Uterus (tissue), 4 donors: ENCODE results near the gene TBC1D2B. TPM values are rescaled to one million over a fixed set of nuclear protein-coding genes. Genes with fewer than 3 reads are reported as not detected.

Experiments
- DNase-seq, 2 donors: peaks; one replicate each; pipeline ENCODE4 v3.0.0-alpha.2; 2019 to 2020
- H3K27ac ChIP-seq, 2 donors: fragments of 200-600 bp; sonication (generic); 1 replicate in 1 of 2; 2 replicates in 1 of 2; pipeline ENCODE4 v1.5.1; 2016 to 2018
- H3K27me3 ChIP-seq, 2 donors: fragments of 200-600 bp; sonication (generic); one replicate each; pipeline ENCODE4 v1.5.1; 2018 to 2019; ENCODE audit warnings: control low read depth in 1 of 2
- H3K36me3 ChIP-seq, 2 donors: fragments of 200-600 bp; sonication (generic); one replicate each; pipeline ENCODE4 v1.5.1; 2019; ENCODE audit warnings: control low read depth in 1 of 2
- H3K4me1 ChIP-seq, 2 donors: fragments of 200-600 bp; sonication (generic); one replicate each; pipeline ENCODE4 v1.5.1; 2018 to 2019; ENCODE audit warnings: control low read depth in 1 of 2
- H3K4me3 ChIP-seq, 2 donors: fragments of 200-600 bp; sonication (generic); 1 replicate in 1 of 2; 2 replicates in 1 of 2; pipeline ENCODE4 v1.5.1; 2018 to 2019; ENCODE audit warnings: mild to moderate bottlenecking in 1 of 2
- H3K9me3 ChIP-seq, 2 donors: fragments of 200-600 bp; sonication (generic); one replicate each; pipeline ENCODE4 v1.5.1; 2019; ENCODE audit warnings: control low read depth in 1 of 2
- POLR2A ChIP-seq, 2 donors: fragments of 450-650 bp; IDR thresholded peaks; one replicate each; pipeline ENCODE4 v1.6.1; 2016; ENCODE audit warnings: antibody characterized with exemption in 2 of 2, mild to moderate bottlenecking in 1 of 2, moderate library complexity in 1 of 2
- intact Hi-C: fragments of 100-400 bp; cut with DNase I; formaldehyde crosslinking; loops from one replicate; pipeline ENCODE4 v1.15.1; 2023; ENCODE audit warnings: low total_unique reads
- total RNA-seq, 4 donors: library from RNA; depleted of rRNA in 3 of 4; stranded (reverse); fragments of >200 nt in 3 of 4; gene quantifications; one replicate each; pipeline versions ENCODE4 v1.1.0 to v1.2.4, GENCODE V29; 2014 to 2023
- TF ChIP-seq, protein P1 (sequence below), 4 experiments: fragments of 200-600 bp in 2 of 4; fragments of 450-650 bp in 2 of 4; sonication (generic) in 2 of 4; IDR thresholded peaks; one replicate each; pipeline ENCODE4 v1.5.1; 2016 to 2019; ENCODE audit warnings: antibody characterized with exemption in 4 of 4, mild to moderate bottlenecking in 2 of 4, moderate library complexity in 1 of 4
- donor health status: DM: yes; HTN: yes; CAD: no.

The TBC1D2B gene
- total RNA-seq, 4 donors from 2014 or later: 27.7 to 89.0 (median 57.9) TPM

DNA sequence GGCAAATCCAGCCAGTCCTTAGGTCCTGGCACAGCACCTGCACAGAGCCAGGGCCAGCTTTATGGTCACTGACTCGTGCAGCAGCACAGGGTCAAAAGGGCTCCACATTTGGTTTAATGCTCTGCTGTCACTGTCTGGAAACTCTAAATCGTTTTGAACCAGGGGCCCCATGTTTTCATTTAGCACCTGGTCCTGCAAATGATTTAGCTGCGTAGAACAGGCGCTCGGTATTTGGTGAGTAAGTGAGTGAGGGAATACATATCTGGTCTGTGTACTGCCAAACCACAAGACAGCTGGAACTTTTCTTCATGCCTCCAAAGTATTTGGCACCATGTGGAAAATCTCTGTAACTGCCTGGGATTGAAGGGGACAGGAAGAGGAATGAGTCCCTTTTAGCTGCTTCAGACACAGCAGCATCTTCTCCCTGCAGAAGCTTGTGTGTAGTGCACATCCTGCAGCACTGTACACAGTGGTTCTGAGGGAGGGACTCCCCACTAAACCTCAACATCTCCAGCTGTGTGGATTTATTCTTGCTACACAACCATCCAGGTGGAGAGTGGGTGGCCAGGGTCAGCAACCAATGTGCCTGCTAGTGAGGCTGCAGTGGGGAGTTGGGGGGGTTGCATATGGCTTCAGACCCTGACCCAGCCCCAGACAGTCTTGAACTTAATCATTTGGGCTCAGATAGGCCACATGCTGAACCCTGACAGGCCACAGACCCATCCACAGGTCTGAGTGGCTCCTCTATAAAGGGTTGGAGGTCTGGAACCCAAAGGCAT, 15.9 kb upstream of the TBC1D2B start:
- Histone ChIP-seq H3K4me3 (no peak overlapping the region), H3K9me3 (no peaks in the 10 kb centered on the region), H3K4me1 (no peaks in the 10 kb centered on the region), H3K36me3 (no peaks in the 10 kb centered on the region), H3K27ac (peak overlapping the region in 1 of 2 donors; percentile 37), H3K27me3 (no peaks in the 10 kb centered on the region)
- intact Hi-C loops: no loop called here
- TF ChIP-seq, protein P1, sequence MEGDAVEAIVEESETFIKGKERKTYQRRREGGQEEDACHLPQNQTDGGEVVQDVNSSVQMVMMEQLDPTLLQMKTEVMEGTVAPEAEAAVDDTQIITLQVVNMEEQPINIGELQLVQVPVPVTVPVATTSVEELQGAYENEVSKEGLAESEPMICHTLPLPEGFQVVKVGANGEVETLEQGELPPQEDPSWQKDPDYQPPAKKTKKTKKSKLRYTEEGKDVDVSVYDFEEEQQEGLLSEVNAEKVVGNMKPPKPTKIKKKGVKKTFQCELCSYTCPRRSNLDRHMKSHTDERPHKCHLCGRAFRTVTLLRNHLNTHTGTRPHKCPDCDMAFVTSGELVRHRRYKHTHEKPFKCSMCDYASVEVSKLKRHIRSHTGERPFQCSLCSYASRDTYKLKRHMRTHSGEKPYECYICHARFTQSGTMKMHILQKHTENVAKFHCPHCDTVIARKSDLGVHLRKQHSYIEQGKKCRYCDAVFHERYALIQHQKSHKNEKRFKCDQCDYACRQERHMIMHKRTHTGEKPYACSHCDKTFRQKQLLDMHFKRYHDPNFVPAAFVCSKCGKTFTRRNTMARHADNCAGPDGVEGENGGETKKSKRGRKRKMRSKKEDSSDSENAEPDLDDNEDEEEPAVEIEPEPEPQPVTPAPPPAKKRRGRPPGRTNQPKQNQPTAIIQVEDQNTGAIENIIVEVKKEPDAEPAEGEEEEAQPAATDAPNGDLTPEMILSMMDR (IDR thresholded peaks at IDR 0.05): no peak
- TF ChIP-seq POLR2A (IDR thresholded peaks at IDR 0.05): no peak
- DNase-seq: peak; percentile 18 to 28

DNA sequence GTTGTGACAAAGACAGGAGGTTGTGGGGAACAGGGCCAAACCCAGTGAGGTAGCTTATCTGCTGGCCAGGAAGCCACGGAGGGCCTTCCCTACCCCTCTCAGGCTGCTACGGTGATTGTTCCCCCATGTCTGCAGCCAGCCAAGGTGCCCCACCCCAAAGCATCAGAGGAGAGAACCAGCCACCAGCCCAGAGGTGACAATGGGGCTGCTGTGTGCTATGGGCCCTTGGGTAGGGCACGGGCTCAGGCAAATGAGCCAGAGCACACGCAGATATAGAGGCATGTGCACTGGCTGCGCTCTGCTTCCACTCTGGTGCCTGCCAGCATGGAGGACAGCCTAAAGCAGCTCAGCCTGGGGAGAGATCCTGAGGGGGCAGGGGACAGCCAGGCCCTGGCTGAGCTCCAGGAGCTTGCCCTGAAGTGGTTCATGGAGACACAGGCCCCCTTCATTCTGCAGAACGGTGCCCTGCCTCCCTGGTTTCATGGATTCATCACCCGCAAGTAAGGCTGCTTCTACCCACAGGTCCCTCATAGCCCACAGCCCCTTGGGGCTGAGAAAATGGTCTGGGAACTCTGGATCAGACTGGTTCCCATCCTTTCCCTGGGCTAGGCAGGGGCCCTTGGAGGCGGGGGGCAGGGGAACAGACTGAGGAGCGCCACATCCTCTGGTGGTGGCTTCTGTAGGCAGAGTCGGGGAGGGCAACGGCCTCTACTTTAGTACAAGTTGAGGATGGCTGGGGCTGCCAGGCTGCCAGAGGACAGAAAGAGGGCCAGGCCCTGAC, 14.9 kb upstream of the TBC1D2B start, which contains the start of gene SH2D7:
SH2D7 (plus strand) TSS at position 301 of the 781 bp plus-strand sequence; CDS start at position 325, 24 bp downstream.
- H3K27ac ChIP-seq: peak within 1 kb of the TSS in 1 of 2 donors; percentile 37
- intact Hi-C loops: no loop called here
- H3K9me3 ChIP-seq: no peaks in the 10 kb centered on the region
- H3K4me3 ChIP-seq: no peak within 1 kb of the TSS
- DNase-seq: peak in 1 of 2 donors; percentile 12
- no peaks in the 10 kb centered on the region for H3K4me1 ChIP-seq
- no peaks in the 10 kb centered on the region for H3K27me3 ChIP-seq
- H3K36me3 ChIP-seq: no peaks in the 10 kb centered on the region
- TF ChIP-seq POLR2A (IDR thresholded peaks at IDR 0.05): no peak
- TF ChIP-seq, protein P1 (IDR thresholded peaks at IDR 0.05): no peak

DNA sequence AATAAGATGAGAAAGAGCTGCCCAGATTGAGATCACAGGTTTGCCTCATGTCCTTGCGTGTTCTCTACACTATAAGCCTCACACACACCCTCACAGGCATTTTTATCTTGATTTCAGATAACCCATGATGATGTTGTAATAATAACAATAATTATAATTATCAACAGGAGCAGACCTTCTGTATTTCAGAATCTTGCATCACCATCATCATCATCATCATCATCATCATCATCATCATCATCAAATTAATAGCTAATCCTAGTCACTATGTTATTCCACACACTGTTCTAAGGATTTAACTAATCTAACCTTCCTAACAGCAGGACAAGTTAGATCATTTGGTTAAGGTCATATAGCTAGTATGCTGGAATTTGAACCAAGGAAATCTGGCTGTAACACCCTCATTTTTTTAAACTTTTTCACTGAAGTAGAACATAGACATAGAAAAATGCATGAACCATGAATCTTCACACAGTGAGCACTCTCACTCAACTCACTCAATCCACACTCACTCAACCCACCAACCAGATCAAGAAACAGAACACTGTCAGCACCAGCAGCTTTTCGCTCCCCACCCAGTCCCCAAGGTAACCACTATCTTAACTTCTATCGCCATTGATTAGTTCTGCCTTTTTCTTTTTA, 13.0 kb upstream of the TBC1D2B start:
- no peak for DNase-seq
- TF ChIP-seq, protein P1 (IDR thresholded peaks at IDR 0.05): no peak
- TF ChIP-seq POLR2A (IDR thresholded peaks at IDR 0.05): no peak
- intact Hi-C loops: no loop called here
- Histone ChIP-seq H3K27ac (no peak overlapping the region), H3K4me3 (no peak overlapping the region), H3K36me3 (no peaks in the 10 kb centered on the region), H3K27me3 (no peaks in the 10 kb centered on the region), H3K9me3 (no peaks in the 10 kb centered on the region), H3K4me1 (no peaks in the 10 kb centered on the region)

- Histone ChIP-seq H3K4me1 (no peaks in the 10 kb centered on the region), H3K27me3 (no peaks in the 10 kb centered on the region), H3K27ac (no peak overlapping the region), H3K36me3 (no peaks in the 10 kb centered on the region), H3K4me3 (no peak overlapping the region), H3K9me3 (no peaks in the 10 kb centered on the region)
- DNase-seq: no peak
- TF ChIP-seq, protein P1 (IDR thresholded peaks at IDR 0.05): no peak
- TF ChIP-seq POLR2A (IDR thresholded peaks at IDR 0.05): no peak
- intact Hi-C loops: no loop called here
Measured at GRCh38 chr15:78088773-78089080, 11.2 kb upstream of the TBC1D2B start.
